T-helper 2 cell (primary cell): ENCODE data around the gene TRPM6.
A peak's percentile ranks its signal among the peaks of the same experiment; 100 is the strongest.

Experiments used
- DNase-seq, 5 experiments: peaks; one replicate each; pipeline versions ENCODE4 v3.0.0 to v3.0.0-alpha.2; 2012 to 2022

TRPM6 gene

DNA sequence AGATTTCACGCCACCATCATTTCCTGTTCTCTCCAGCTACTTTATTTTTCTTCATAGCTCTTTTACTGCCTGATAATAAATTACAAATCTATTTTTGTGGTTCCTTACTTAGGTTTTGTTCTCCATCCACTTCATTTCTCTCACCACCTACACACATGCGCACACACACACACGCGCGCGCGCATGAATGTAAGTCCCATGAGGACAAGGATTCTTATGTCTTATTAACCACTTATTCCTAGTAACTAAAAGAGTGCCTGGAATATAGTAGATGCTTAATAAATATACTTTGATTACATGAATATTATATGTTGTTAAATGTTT, 116.5 kb downstream of the TRPM6 start:
- peak in 2 of 5 experiments; percentile 7 to 32 for DNase-seq

DNA sequence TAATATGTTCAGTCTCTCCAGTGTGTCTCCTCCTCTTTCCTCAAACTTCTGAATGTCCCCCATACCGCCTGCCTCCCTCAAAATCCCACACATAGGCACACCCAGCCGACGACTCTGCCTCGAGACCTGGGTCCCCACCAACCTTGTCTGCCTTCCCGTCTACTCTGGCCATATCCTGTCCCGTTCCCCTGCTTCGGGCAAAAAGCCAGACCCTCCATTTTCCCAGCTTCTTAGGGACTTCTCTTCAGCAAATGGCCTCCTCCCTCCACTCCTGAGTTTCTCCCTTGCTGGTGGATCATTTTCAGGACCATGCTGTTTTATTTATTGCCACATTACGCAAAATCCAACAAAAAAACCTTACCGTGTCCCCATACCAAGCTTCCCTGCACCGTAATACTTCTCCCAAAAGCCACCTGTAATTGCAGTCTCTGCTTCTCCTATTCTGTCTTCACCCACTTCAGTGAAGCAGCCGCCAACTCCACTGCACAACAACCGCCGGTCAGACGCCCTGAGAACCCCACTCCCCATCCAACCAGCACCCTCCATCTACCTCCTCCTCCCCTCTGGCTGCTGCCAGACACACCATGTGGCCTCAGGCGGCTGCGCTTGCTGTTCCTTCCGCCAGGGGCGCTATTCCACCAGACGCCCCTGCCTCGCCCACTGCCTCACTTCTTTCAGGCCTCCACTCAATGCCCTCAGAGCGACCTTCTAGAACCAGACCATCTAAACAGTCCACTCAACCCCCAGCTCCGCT, 117.0 kb downstream of the TRPM6 start:
- DNase-seq: peak; percentile 2 to 38 (median 16)

DNA sequence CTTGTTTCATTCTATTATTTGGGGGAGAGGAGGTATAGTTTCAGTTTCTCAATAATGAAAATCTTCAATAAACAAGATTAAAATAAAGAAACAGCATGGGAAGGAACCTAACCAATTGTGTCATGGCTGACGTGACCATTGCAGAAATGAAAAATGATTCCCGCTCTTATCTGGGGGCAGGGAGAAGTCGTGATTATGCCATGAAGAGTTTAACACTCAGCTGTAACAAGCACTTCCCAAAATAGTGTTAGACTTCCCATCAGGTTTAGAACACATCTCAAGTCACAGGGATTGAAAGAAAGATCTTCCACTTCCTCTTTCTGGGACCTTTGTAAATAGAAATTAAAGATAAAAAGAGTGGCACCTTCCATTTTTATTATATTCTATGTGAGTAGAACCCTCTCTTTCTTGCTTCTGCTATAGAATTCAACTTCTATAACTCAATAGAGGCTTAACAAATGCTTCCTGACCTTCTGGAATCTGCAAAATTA, 122.2 kb downstream of the TRPM6 start:
- DNase-seq: no peak

DNA sequence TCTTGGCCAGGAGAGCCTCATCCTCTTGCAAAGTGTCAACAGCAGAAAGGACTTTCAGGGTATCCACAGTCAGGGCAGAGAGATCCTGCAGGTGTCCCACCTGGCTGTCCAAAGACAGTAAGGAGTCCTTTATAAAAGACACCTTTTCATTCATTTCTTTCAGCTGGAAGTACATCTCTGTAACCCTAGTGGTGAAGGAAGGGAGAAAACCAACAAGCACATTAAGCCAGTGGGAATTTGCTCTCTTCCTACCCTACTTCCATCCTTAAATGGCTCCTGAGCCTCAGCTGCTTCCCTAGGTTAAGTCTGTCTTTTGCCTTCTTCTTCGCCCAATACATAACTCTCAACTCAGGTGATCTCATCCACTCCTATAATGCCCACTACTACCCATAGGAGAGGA, 124.8 kb downstream of the TRPM6 start:
- no peak for DNase-seq

DNA sequence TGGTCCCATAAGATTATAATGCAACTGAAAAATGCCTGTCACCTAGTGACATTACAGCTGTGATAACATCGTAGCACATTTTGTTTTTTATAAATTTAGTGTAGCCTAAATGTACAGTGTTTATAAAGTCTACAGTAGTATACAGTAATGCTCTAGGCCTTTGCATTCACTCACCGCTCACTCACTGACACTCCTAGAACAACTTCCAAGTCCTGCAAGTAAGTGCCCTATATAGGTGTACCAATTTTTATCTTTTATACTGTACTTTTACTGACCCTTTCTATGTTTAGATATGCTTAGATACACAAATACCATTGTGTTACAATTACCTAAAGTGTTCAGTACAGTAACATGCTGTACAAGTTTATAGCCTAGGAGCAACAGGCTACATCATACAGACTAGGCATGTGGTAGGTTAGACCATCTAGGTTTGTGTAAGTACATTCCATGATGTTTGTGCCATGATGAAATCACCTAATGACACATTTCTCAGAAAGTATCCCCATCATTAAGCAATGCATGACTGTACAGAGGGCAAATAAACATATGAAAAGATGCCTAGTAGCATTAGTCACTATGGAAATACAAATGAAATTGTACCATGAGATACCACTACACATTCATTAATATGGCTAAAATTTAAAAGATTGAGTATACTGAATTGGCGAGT, 127.6 kb downstream of the TRPM6 start:
- DNase-seq: no peak

DNA sequence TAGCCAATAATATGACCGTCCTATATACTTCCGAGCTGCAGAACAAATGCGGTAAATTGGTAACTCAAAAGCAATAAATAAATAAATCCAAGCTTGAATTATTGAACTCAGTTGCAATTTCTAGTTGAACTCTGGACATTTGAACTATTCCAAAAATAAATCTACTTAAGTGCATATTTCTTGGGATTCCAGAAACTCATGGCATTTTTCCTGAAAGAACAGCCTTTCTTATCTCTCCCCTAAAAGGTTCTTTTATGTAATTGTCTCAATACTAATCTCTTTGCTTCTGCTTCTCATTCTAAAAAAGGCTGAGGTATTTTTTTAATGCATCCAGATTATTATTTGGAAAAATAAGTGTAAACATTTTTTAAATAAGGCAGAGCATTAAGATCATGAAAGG, 131.7 kb downstream of the TRPM6 start:
- no peak for DNase-seq

DNA sequence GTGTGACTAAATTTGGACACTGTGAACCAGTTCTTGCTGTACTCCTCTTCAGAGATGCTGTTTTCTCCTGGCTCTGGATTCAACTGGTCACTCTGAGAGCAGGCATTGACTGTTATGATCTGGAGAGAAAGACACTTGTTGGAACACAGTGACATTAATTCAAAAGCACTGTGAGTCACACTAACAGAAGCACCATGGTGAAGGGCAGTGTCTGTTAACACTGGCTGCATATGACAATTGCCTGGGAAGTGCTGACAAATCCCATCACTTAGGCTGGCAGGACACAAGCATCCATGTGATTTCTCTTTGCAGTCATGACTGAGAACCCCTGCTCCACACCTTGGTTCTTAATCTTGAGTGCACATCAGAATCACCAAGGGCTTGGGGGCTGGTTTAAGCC, 132.4 kb downstream of the TRPM6 start:
- DNase-seq: no peak

DNA sequence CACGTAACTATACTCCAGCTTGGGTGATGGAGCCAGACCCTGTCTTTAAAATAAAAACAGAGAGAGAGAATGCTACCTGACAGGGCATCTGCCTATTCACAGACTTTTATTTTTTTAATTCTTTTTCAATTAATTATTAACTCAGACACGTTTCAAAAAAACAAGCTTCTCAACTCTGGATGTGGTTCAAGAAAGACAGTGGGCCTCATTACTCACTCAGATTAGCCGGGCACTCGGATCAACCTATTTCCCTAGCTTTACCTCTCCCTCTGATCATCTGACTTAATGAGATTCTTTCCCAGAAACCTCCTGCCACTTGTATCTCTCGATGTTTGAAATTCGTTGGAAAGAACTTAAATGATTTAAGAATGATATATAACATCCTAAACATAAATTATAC, 134.1 kb downstream of the TRPM6 start:
- DNase-seq: no peak

DNA sequence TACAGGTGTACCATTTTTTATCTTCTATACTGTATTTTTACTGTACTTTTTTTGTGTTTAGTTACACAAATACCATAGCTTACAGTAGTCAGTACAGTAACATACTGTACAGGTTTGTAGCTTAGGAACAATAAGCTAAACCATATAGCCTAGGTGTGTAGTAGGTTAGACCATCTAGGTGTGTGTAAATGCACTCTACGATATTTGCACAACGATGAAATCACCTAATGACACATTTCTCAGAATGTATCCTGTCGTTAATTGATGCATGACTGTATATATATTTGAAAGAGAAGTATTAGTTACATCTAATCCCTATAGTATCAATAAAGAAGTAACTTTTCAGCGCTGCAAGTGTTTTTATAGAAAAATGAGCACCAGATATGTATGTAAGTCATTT, 138.8 kb downstream of the TRPM6 start:
- DNase-seq: no peak

DNA sequence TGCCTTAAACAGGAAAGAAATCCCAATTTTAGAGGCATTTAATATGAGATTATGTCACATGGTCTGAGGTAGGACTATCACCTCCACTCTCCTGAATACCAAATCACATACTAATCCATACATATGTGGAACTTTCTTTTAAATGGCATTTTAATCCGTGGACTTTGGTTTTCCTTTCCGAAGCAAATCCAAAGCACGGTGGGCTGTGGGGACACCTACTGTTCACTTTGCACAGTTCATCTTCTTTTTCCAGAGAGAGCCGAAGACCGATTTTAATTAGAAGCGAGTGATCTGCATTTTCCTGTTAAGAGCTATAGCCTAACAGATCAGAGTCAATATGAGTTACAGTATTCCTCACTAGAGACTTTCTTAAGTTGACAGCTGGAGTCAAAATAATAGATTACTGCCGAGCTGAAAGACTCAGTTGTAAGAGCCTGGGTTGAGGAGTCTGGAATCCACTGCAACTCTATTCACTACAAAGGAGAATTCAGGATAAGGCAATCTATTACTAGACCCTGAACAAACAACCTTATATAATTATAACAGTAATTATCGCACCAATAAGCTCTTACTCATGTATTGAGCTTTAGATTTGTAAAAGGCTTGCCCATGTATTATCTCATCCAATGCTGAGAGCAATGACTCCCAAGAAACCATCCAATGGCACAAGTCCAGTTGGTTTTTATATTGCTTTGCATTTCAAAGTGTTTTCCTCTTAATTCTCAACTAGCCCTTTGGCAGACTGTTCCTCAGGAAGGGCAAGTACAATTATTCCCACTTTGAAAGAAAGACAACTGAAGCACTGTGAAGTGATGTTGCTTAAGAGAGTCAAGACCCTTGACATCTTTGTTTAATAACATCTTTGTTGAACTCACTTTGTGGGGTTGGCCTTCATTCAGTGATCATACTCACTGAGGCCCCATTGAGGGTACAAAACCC, 144.7 kb downstream of the TRPM6 start:
- DNase-seq: peak in 1 of 5 experiments; percentile 3

DNA sequence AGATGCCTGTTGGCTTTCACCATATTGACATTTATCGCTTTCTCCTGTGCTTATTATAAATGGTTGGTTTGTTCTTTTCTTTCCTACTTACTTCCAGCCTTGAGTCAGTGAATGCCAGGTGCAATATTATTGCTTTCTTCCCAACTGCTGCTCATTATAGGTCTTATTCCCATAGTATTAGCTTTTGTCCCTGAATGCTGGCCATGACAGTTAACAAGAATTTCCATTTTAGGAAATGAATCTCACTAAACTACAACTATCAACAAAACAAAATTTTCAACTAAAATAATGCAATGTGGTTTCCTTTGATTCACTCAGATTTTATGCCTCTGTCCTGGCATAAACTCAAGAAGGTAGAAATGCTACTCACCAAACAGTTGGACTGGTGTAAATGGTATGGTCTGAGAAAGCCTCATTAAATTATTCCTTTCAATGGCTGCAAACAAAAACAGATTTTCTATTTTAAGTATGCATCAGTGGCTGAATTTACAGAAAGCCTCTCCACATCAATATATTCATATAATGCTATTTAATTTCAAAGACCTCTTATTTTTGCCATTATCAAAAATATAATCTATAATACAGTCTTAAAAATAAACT, 145.4 kb downstream of the TRPM6 start:
- DNase-seq: no peak

DNA sequence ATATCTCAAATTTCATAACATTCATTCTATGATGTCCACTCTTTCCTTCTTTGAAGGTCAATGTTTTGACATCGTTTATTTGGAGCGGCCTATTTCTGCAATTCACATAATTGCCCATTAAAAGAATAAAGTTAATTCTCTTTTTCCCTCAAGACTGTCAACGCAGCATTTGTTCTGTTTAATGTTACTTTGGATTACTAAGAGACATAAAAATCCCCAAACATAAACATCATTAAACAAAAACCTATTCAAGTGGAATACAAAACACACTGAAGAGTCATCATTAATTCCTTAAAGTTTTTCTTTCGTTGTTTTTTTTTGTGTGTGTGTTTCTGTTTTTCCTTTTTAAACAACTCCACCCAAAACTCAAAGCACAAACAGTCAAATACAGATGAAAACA, 151.1 kb downstream of the TRPM6 start:
- no peak for DNase-seq

DNA sequence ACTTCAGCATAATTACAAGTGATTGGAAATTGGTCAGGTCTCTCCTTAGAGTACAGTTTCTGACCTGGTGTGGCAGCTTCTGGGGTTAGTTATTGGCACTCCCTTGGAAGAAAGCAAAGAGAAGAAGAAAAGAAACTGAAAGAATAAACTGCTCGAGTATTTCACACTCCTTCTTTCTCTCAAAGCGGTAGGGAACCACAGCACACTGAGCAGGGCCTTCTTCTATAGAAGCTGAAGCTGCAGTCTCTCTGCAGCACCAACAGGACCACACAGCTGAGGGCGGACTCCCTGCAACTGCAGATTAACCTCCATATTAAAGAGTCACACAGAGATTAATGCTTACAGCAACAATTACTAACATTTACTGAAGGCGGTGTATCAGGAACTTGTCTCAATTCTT, 152.0 kb downstream of the TRPM6 start:
- DNase-seq: peak in 1 of 5 experiments; percentile 9

DNA sequence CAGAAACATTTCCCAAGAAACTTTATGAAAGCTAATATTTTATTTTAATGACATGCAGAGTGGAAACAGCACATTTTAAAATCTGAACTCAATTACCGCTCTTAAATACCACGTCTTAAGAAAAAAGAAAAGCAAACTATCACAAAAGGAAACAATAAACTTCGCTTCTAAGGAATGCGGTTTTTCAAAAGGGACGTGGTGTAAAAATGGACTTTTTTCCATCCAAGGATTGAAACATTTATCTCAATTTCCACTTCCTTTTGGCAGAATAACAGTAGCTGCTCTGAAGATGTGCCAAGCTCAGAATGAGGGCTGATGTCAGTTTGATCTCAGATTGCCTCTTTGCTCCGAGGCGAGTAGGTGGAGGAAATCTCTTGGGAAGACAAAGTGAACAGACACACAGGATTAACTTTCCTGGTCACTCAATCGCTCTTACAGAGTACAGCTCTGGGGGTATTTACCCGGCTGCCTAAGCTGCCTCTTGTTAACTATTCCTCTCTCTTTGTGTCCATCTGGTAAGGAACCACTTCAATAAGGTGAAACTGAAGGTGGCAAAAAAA, 158.5 kb downstream of the TRPM6 start:
- no peak for DNase-seq

DNA sequence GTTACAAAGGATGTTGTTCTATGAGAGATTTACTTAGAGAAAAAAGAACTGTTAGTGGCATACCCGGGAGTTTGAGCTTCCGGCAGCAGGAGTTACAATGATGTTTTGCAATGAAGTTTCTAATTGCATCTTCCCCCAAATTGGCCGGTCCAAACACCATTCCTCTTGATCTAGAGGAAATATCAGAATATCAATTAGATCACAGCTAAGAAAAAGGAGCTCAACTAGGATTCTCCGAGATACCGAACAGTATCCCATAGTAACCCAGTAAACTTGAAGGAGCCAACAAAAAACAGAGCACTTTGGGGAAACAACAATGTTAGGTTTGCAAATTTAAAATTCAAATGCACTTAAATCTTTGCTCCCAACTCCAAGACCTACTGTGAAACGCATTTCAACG, 159.5 kb downstream of the TRPM6 start:
- DNase-seq: no peak

DNA sequence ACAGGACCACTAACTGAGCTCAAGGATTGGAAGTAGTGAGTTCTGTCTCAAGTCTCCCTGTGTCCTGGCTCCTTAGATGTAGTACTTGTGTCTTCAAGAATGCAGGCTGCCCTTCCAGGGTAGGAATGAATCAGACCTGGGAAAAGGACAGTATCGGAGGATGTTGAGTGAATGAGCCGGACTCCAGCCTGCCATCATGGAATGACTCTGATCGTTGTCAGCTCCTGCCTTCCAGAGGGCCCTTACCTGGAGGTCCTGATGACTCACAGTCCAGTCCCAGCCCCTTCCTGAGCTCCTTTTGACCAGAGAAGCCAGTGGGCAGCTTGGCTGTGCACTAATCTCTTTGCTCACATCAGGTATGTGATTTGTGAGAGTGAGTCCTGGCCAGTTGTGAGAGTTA, 161.1 kb downstream of the TRPM6 start:
- no peak for DNase-seq

DNA sequence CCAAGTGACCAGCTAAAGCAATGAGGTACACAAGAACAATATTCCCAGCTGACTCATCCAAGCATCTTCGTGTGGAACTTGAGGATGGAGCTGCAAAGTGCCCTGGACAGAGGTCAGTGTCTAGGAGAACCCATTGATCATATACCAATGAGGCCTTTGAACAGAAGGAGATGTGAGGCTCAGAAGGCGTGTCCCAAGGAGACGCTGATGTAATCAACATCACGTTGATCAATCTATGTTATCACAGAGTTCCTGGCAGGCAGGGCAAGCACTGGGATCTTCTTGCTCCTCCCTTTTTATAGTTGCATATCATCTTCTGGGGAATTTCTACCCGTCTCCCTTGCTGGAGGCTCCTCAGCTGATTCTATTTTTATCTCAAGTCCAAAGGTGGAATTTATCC, 163.4 kb downstream of the TRPM6 start:
- no peak for DNase-seq

DNA sequence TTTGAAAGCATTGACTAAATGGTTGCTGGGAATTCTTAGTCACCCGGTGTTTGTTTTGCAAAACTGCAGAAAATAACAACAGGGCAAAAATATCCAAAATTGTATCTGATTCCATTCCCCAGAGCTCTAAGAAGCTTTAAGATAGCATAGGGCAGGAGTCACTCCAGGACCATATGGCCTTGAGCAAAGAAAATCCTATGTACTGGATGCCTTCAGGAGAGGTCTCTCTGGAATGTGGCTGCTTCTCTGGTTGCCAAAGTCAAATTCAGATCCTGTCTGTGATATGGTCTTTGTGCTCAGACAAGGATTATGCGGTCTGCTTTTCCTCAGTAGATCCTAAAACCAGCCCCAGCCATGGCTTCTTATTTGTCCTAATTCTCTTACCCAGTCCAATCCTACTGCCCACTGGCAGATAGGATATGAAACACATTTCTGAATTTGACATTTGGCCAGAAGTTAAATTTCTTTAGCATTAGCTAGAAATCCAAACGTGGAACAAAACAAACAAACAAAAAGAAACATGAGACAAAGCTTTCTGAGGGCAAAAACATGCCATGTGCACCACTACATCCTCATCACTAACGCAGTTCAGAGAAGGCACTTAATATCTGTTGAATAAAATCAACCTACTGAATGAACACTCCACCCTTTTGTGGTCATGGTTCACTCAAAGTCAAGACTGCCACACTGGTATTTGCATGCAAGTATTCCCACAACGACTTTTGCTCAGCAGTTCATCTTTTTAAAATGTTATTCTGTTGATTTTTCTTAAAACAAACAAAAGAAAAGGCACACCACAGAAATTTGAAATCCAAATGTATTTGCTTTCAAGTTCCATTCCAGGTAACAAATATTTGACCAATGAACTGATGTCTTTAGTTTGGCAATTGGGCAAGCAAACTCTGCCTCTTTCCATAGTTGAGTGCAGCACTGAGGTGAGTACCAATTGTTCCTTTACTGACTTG, 165.7 kb downstream of the TRPM6 start:
- DNase-seq: no peak

DNA sequence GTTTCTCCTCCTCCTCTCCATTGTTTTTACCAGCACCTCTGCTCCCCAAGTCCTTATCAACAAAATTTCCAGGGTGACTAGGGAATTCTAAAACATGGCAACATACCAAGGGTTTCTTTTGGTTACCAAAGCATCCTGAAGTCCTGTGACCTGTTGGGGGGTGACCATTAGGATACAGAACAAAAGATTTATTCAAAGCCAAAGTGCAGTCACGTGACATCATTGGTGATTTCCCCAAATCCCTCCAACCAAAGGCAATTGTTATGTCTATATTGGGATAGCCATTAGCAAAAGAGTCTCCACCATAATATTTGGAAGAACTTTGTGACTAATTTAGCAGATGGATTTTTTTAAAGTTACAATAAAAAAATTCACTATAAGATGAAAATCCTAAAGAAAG, 168.4 kb downstream of the TRPM6 start:
- no peak for DNase-seq

DNA sequence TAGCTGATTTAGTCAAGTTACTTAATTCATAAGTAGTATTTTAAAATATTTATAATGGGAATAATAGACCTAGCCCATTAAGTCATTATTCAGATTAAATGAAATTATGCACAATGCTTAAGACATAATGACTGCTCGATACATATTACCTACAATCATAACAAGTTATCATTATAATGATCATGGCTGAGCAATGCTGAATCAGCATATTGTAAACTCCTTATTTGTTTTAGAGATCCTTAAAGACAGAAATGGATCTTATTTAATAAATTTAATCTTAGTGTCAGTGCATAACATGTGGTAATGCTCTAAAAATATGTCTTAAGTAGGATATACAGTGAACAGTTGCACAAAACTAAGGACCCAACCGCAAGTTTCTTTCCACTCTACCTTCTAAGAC, 169.0 kb downstream of the TRPM6 start:
- DNase-seq: no peak

DNA sequence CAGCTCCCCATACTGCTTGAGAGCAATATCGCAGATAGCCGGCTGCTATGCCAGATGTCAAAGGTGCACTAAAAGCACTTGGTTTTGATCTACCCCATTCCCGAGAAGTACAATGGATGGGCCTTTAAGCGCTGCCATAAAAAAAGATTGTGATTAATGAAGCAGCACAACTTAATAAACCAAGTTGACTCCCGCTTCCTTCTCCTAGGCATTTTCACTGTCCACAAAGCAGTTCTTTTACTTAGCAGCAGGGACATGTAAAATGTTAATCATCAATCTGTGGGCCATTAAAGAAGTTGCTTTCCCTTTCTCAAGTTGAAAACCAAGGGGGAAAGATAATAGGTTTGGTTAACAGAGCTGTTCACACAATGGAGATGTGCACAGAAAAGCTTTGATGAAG, 176.4 kb downstream of the TRPM6 start:
- DNase-seq: no peak
